ENCODE measurements around the gene ARL5A. TPM values are rescaled to one million over a fixed set of nuclear protein-coding genes. Genes with fewer than 3 reads are reported as not detected.
A peak's percentile ranks its signal among the peaks of the same experiment; 100 is the strongest.

Gene ARL5A
- total and polyA plus RNA-seq, 9 of the 15 experiments (the other 6 are each of a cell fraction or from before 2014, with no cell fraction given), result 16.3 to 117 (median 88.4) TPM

DNA sequence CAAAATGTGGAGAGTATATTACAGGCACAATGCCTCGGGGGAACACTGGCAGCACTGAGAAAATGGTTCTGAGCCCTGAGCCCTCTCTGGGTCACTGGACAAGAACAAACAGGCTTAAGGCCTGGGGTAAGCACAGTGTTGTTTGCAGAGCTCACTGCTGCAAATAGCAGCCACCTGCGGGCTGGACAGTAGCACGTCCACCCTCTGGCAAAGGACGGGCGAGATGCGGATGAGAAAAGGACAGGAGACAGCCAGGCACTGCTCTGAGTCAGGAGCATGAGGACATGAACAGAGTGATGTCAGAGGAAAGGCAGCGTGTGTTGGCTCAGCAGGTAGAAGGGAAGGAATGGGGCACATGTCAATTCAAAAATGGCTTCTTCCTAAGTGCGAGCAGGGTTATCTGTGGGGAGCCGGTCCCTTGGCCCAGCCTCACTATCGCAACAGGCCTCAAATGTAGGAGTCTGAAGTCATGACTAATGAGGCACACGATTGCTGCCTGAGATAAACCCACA, 68.0 kb downstream of the ARL5A start (continued):
- TF ChIP-seq ZNF785 (CRISPR knock-in tag; IDR thresholded peaks at IDR 0.05) (no peak), TARDBP (IDR thresholded peaks at IDR 0.05) (0 out of 2 replicates have a peak, but pooled peaks have one; percentile 21), NFYB (IDR thresholded peaks at IDR 0.05; ENCODE audit: extremely low read depth, insufficient read length) (no peak), ZNF146 (CRISPR knock-in tag; IDR thresholded peaks at IDR 0.05; ENCODE audit: unreplicated experiment) (no peak), TSC22D4 (tag; IDR thresholded peaks at IDR 0.05) (no peak), ARID2 (IDR thresholded peaks at IDR 0.05) (no peak), GABPB2 (CRISPR knock-in tag; conservative IDR thresholded peaks at IDR 0.05) (no peak), THRAP3 (IDR thresholded peaks at IDR 0.05; ENCODE audit: borderline replicate concordance) (no peak), ZNF134 (CRISPR knock-in tag; conservative IDR thresholded peaks at IDR 0.05) (no peak), KDM2B (CRISPR knock-in tag; IDR thresholded peaks at IDR 0.05) (no peak), HMG20A (CRISPR knock-in tag; conservative IDR thresholded peaks at IDR 0.05) (no peak), ZNF551 (CRISPR knock-in tag; IDR thresholded peaks at IDR 0.05) (no peak), RBM22 (IDR thresholded peaks at IDR 0.05; ENCODE audit: low read depth, low read length, poor library complexity, severe bottlenecking) (no peak)
- TF ChIP-seq, protein P1, sequence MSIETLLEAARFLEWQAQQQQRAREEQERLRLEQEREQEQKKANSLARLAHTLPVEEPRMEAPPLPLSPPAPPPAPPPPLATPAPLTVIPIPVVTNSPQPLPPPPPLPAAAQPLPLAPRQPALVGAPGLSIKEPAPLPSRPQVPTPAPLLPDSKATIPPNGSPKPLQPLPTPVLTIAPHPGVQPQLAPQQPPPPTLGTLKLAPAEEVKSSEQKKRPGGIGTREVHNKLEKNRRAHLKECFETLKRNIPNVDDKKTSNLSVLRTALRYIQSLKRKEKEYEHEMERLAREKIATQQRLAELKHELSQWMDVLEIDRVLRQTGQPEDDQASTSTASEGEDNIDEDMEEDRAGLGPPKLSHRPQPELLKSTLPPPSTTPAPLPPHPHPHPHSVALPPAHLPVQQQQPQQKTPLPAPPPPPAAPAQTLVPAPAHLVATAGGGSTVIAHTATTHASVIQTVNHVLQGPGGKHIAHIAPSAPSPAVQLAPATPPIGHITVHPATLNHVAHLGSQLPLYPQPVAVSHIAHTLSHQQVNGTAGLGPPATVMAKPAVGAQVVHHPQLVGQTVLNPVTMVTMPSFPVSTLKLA (conservative IDR thresholded peaks at IDR 0.05), result peak; percentile 29 to 61; a peak in 2 of 4 replicates
- TF ChIP-seq, protein P2, sequence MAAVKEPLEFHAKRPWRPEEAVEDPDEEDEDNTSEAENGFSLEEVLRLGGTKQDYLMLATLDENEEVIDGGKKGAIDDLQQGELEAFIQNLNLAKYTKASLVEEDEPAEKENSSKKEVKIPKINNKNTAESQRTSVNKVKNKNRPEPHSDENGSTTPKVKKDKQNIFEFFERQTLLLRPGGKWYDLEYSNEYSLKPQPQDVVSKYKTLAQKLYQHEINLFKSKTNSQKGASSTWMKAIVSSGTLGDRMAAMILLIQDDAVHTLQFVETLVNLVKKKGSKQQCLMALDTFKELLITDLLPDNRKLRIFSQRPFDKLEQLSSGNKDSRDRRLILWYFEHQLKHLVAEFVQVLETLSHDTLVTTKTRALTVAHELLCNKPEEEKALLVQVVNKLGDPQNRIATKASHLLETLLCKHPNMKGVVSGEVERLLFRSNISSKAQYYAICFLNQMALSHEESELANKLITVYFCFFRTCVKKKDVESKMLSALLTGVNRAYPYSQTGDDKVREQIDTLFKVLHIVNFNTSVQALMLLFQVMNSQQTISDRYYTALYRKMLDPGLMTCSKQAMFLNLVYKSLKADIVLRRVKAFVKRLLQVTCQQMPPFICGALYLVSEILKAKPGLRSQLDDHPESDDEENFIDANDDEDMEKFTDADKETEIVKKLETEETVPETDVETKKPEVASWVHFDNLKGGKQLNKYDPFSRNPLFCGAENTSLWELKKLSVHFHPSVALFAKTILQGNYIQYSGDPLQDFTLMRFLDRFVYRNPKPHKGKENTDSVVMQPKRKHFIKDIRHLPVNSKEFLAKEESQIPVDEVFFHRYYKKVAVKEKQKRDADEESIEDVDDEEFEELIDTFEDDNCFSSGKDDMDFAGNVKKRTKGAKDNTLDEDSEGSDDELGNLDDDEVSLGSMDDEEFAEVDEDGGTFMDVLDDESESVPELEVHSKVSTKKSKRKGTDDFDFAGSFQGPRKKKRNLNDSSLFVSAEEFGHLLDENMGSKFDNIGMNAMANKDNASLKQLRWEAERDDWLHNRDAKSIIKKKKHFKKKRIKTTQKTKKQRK (IDR thresholded peaks at IDR 0.05; ENCODE audit: borderline replicate concordance, low read depth, low read length), result no peak
- TF ChIP-seq, protein P3, sequence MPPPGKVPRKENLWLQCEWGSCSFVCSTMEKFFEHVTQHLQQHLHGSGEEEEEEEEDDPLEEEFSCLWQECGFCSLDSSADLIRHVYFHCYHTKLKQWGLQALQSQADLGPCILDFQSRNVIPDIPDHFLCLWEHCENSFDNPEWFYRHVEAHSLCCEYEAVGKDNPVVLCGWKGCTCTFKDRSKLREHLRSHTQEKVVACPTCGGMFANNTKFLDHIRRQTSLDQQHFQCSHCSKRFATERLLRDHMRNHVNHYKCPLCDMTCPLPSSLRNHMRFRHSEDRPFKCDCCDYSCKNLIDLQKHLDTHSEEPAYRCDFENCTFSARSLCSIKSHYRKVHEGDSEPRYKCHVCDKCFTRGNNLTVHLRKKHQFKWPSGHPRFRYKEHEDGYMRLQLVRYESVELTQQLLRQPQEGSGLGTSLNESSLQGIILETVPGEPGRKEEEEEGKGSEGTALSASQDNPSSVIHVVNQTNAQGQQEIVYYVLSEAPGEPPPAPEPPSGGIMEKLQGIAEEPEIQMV (tag; conservative IDR thresholded peaks at IDR 0.05; ENCODE audit: low read depth), result peak; percentile 57; the same call in 1 of the 2 replicates
- TF ChIP-seq, protein P4, sequence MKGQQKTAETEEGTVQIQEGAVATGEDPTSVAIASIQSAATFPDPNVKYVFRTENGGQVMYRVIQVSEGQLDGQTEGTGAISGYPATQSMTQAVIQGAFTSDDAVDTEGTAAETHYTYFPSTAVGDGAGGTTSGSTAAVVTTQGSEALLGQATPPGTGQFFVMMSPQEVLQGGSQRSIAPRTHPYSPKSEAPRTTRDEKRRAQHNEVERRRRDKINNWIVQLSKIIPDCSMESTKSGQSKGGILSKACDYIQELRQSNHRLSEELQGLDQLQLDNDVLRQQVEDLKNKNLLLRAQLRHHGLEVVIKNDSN (CRISPR knock-in tag; IDR thresholded peaks at IDR 0.05), result peak; percentile 52
- TF ChIP-seq, protein P5, sequence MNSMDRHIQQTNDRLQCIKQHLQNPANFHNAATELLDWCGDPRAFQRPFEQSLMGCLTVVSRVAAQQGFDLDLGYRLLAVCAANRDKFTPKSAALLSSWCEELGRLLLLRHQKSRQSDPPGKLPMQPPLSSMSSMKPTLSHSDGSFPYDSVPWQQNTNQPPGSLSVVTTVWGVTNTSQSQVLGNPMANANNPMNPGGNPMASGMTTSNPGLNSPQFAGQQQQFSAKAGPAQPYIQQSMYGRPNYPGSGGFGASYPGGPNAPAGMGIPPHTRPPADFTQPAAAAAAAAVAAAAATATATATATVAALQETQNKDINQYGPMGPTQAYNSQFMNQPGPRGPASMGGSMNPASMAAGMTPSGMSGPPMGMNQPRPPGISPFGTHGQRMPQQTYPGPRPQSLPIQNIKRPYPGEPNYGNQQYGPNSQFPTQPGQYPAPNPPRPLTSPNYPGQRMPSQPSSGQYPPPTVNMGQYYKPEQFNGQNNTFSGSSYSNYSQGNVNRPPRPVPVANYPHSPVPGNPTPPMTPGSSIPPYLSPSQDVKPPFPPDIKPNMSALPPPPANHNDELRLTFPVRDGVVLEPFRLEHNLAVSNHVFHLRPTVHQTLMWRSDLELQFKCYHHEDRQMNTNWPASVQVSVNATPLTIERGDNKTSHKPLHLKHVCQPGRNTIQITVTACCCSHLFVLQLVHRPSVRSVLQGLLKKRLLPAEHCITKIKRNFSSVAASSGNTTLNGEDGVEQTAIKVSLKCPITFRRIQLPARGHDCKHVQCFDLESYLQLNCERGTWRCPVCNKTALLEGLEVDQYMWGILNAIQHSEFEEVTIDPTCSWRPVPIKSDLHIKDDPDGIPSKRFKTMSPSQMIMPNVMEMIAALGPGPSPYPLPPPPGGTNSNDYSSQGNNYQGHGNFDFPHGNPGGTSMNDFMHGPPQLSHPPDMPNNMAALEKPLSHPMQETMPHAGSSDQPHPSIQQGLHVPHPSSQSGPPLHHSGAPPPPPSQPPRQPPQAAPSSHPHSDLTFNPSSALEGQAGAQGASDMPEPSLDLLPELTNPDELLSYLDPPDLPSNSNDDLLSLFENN (IDR thresholded peaks at IDR 0.05; ENCODE audit: low read depth in 2 of 2, low read length in 2 of 2), result 0 out of 4 replicates have a peak, but pooled peaks of 1 of the 2 experiments have one; percentile 29

Measured in K562 (cell line).